GM19467 (cell line): Measurements from ENCODE around the gene AQP1.

Experiments used
- ATAC-seq: cut with Tn5 transposase; IDR thresholded peaks from one replicate; pipeline ENCODE4 v1.9.1; 2021; ENCODE audit warnings: mild to moderate bottlenecking, moderate library complexity; ENCODE audit not compliant: unreplicated experiment

Gene AQP1

DNA sequence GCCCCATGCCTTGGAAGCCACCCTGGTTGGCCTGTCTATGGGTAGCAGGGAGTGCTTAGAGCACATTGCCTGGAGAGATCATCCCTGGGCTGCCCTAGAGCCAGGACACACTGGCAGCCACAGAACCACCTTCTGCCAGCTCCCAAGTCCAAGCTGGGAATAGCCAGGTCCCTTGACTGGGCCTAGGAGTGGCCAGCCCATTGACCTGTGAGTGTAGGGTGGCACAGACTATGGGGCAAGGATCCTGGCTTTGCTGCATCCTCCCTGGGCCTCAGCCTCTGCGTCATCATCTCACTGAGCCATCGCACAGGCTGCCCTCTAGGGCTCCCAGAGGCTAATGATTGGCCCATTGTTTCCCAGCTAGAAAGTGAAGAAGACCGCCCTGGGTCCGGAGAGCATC is 7.0 kb downstream of the AQP1 start:
- no peak for ATAC-seq

- ATAC-seq: no peak
Measured at GRCh38 chr7:30920021-30920583, 8.4 kb downstream of the AQP1 start.

DNA sequence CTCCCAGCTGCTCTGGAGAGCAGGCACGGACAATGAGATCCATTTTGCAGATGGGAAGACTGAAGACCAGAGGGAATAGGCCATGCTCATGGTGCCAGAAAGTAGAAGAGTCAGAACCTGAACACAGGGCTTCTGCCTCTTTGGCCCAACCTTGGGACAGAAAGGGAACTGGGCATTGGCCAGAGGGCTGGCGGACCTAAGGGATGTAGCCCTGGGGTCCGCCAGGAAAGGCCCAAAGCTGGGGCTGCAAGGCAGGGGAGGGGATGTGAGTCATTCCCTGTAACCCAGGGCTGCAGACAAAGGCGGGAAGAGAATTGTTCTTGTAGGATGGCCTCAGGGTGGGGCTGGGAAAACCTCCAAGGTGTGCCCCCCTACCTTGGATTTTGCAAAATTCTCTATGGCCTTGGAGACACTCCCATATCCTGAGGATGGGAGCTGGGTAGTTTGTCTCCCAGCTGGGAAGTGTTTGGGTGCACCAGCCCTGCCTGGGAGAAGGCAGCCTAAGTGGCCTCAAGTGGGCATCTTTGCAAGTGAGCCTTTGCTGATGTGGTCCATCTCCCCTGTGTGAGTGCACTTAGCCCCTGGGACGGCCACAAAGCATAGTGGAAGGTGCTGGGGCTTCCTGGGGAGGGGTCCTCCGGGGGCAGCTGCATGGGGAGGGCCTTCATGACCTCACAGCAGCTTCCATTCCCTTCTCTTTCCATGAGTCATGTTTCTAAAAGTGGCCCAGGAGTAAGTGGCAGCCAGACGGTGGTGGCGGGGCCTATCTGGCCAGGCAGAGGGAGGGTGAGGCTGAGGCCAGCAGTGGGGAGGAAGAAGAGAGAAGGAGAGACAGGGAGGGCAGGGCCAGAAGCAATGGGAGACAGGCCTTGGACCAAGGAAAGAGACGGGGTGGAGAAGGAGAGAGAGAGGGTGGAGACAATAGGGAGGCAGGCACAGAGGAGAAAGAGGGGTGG is 9.2 kb downstream of the AQP1 start:
- no peak for ATAC-seq

DNA sequence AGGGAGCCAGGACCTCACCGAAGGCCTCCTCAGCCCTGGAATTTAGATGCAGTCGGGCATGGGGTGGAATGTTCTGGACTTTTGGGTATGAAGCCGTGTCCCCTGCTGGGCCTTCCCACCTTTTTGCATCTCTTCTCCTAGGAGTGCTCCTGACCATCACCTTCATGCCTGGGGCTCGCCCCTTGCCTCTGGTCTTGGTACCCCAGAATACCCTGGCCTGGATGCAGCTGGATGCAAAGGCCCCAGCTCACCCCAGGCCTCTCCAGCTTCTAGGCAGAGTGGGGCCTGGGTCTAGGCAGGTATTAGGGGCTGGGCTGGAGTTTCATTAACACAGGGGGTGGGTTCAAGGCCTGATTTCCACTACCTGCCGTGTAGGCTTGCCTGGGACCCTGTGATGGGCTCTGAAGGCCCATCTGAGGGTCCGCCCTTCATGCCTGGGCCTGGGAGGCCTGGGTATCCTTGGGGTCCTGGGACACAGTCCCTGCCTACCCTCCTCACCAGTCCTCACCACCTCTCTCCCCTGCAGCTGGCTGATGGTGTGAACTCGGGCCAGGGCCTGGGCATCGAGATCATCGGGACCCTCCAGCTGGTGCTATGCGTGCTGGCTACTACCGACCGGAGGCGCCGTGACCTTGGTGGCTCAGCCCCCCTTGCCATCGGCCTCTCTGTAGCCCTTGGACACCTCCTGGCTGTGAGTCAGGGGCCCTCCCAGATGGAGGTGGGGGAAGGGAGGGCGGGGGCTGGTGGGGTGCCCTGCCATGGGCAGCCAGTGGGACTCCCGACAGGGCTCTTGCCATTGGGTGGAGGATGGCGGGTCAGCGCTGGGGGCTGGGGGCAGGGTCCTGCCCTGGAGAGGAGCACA is 10.1 kb downstream of the AQP1 start:
- no peak for ATAC-seq

GRCh38 chr7:30922596-30922995 is 10.9 kb downstream of the AQP1 start:
- no peak for ATAC-seq

DNA sequence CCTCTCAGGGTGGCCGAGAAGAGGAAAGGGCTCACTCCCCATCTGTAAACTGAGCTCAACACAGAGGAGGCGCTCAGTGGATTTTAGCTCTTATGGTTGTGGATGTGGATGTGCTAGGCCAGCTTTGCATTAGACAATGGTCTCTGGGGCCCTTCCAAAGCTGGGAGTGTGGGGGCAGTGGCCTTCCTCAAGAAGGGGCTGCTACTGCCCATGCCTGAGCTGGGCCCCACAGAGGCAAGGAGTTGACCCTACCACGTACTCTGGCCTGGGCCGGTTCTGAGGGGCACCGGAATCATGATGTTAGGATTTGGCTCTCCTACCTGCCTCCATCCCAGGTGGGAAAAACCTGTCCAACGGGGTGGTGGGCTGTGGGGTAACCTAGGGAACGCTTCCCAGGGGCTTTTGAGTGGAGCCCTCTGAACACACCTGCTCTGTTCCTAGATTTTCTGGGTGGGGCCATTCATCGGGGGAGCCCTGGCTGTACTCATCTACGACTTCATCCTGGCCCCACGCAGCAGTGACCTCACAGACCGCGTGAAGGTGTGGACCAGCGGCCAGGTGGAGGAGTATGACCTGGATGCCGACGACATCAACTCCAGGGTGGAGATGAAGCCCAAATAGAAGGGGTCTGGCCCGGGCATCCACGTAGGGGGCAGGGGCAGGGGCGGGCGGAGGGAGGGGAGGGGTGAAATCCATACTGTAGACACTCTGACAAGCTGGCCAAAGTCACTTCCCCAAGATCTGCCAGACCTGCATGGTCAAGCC is 11.5 kb downstream of the AQP1 start:
- ATAC-seq: no peak

DNA sequence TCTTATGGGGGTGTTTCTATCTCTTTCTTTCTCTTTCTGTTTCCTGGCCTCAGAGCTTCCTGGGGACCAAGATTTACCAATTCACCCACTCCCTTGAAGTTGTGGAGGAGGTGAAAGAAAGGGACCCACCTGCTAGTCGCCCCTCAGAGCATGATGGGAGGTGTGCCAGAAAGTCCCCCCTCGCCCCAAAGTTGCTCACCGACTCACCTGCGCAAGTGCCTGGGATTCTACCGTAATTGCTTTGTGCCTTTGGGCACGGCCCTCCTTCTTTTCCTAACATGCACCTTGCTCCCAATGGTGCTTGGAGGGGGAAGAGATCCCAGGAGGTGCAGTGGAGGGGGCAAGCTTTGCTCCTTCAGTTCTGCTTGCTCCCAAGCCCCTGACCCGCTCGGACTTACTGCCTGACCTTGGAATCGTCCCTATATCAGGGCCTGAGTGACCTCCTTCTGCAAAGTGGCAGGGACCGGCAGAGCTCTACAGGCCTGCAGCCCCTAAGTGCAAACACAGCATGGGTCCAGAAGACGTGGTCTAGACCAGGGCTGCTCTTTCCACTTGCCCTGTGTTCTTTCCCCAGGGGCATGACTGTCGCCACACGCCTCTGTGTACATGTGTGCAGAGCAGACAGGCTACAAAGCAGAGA is 12.2 kb downstream of the AQP1 start:
- no peak for ATAC-seq

GRCh38 chr7:30924624-30925023 is 13.0 kb downstream of the AQP1 start:
- ATAC-seq: no peak

DNA sequence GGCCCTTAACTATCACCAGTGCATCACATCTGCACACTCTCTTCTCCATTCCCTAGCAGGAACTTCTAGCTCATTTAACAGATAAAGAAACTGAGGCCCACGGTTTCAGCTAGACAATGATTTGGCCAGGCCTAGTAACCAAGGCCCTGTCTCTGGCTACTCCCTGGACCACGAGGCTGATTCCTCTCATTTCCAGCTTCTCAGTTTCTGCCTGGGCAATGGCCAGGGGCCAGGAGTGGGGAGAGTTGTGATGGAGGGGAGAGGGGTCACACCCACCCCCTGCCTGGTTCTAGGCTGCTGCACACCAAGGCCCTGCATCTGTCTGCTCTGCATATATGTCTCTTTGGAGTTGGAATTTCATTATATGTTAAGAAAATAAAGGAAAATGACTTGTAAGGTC is 13.5 kb downstream of the AQP1 start:
- no peak for ATAC-seq

DNA sequence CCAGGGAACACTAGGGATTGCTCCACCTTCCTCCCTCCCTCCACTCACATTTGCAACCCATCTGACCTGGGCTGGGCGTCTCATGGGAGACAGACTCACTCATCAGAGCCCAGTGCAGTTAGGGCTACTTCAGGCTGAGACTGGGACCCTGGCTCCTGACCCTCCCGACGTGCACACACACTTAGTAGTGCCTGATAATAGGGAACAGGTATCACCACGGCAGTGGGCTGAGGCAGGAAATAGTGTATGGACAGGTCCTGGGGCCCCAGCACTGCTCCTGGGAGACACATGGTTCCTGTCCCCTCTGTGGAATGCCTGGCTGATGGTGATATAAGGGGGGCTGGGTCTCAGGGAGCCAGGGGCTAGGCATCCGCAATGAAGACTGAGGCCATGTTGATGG is 14.3 kb downstream of the AQP1 start:
- no peak for ATAC-seq

- no peak for ATAC-seq
Measured at GRCh38 chr7:30926313-30926712, 14.7 kb downstream of the AQP1 start.

DNA sequence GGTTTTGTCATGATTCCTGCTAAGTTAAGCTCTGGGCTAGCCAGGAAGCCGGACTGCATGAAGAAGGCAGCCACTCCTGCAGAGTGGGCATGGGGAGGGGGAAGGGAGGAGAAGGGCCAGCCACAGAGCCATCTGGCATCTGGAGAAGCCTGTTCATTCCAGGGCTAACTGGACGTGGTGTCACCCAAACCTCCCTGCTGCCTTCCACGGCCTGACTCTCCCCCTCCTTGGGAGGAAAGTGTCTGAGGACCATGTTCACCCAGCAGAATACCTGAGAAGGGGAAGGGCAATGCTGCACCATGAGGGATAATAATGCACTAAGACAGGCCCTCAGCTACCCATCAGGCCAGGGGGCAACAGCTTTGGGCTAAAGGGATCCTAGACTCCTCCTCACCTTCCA is 15.4 kb downstream of the AQP1 start:
- no peak for ATAC-seq

DNA sequence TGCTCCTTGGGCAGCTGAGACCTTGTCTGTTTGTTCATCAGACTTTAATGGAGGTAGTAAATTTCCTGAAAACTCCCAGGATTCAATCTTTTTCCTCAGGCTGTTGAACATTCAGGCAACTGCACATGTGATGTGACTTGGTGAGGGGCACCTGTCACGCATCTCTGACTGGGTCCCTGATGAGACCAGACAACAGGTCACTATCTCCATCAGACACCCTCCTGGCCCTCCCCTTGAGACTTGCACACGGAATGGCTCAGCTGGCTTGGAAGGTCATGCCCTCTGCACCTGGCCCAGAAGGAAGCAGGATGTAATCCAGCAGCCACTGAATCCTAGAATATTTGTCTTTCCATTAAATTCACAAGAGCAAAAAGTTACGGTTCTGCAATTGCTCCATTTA is 15.9 kb downstream of the AQP1 start:
- ATAC-seq: no peak

- no peak for ATAC-seq
Measured at GRCh38 chr7:30928254-30928872, 16.7 kb downstream of the AQP1 start.

DNA sequence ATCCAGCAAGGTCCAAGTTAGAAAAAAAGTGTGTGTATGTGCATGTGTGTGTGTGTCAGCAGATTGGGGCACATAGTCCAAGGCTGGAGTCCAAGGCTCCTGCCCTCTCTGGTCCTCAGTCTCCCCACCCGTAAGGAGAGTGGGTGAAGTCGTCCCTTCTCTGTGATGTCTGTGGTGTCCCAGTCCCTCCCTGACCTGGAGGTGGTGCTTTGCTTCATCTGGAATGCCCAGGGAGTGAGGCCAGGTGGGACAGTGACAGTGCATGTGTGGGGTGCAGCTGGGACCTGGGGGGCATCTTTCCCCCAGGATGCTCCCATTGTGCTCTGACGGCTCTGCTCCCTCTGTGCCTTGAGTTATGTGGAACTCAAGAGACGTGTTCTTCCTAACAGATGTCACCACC is 18.0 kb downstream of the AQP1 start:
- ATAC-seq: no peak

- ATAC-seq: no peak
Measured at GRCh38 chr7:30930621-30931020, 19.0 kb downstream of the AQP1 start.

- no peak for ATAC-seq
Measured at GRCh38 chr7:30931161-30931928, 19.7 kb downstream of the AQP1 start.

- no peak for ATAC-seq
Measured at GRCh38 chr7:30931929-30932540, 20.4 kb downstream of the AQP1 start.

- ATAC-seq: no peak
Measured at GRCh38 chr7:30932562-30932961, 20.9 kb downstream of the AQP1 start.
